GM18868 (cell line): ENCODE results near the gene PHF21B.

Experiments
- ATAC-seq: cut with Tn5 transposase; IDR thresholded peaks from one replicate; pipeline ENCODE4 v1.9.1; 2021; ENCODE audit warnings: mild to moderate bottlenecking, moderate library complexity; ENCODE audit not compliant: unreplicated experiment

The PHF21B gene

GRCh38 chr22:45014654-45015053, 4.8 kb upstream of the PHF21B start:
- ATAC-seq, result no peak

DNA sequence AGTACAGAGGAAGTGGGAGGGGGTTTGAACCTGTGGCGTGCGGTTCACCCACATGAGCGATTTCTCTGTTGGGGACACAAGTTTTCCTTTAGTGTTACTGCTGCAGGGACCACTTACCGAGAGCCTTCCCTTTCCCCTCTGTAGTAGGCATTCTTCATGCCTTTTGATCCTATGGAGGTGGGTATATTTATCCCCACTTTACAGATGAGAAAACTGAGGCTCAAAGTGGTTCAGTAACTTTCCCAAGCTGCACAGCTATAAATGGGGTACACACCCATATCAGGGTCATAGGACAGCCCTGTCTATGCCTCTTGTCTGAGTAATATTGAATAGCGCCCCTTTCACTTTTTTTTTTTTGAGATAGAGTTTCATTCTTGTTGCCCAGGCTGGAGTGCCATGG, 3.3 kb upstream of the PHF21B start:
- no peak for ATAC-seq

GRCh38 chr22:45010532-45010900, 711 bp upstream of the PHF21B start:
- ATAC-seq, result no peak

GRCh38 chr22:45008751-45009605, 827 bp downstream of the PHF21B start:
- no peak for ATAC-seq

DNA sequence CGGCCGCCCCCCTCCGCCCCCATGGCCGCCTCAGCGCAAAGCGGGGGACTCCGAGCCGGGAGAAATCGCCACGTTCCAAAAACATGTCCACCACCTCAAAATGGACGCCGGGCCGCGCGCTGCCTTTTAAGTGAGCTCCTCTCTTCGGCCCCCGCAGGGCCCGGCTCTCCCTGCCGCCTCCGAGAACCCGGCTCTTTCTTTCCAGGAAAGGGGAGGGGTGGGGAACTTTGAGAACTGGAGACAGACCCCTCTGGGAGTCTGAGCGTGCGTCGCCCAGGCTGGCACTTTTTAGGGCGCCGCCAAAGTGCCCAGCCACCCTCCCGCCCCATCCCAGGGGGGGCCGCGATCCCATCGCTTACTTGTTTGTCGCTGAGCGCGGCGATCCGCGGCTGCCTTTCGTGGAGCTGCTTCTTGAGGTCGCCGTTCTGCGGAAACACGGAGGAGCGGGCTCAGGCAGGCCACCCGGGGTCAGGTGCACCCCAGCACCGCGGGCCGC, 1.6 kb downstream of the PHF21B start:
- ATAC-seq, result no peak

- no peak for ATAC-seq
Measured at GRCh38 chr22:45007391-45008185, 2.2 kb downstream of the PHF21B start.

DNA sequence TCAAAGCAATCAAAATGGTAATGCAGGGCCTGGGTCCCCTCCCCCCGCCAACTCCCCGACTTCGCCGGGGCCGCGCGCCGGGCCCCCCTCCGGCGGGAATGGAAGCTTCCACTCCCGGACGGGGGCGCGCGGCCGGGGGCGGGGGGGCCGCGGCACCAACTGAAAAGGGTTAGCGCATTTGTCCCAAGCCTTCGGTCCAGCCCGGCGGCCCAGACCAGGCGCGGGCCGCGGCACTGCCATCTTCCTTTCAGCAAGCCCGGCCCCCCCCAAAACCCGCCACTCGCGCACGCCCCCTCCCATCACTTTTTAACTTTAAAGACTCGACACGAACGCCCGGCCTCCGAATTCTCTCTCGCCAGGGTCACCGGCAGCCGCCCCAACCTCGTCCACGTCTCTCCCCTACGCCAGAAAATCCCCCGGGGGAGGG, 2.8 kb downstream of the PHF21B start:
- ATAC-seq, result no peak

GRCh38 chr22:45006111-45006963, 3.5 kb downstream of the PHF21B start:
- no peak for ATAC-seq

- no peak for ATAC-seq
Measured at GRCh38 chr22:45001653-45002052, 8.2 kb downstream of the PHF21B start.

DNA sequence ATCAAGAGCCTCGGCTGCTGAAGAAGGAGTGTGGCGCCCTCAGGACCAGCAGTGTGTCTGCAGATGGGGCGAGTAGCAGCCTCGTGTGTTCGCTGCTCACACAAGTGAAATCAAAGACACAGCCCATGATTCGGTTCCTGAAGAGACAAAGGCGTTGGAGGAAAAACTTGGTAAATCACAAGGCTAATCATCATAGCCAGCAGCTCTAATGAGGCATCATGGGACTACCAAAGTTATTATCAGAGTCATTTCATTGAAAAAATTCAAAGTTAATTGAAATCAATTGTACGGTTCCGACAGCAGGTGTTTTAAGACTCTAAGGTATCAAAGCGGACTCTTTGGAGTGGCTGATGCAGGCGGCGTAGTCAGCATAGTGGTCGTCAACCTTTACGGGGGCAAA, 9.5 kb downstream of the PHF21B start:
- ATAC-seq, result no peak

DNA sequence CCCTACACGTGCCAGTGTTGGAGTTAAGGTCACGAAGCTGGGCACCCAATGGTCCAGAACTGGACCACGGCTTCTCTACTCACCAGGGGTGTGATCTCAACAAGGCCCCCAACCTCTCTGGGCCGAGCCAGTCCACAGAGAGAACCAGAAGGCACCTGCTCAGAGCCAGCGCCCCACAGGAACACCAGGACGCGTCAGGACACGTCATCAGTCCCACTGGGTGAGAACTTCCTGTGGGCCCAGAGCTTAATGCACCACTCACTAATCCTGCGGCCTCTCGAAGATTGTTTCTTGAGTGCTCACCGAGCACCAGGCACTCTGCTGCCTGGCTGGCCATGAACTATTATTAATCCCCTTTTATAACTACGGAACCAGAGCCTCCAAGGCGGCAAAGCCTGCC, 10.1 kb downstream of the PHF21B start:
- ATAC-seq, result no peak

- no peak for ATAC-seq
Measured at GRCh38 chr22:44999231-44999630, 10.6 kb downstream of the PHF21B start.

- ATAC-seq, result no peak
Measured at GRCh38 chr22:44998296-44998695, 11.5 kb downstream of the PHF21B start.

DNA sequence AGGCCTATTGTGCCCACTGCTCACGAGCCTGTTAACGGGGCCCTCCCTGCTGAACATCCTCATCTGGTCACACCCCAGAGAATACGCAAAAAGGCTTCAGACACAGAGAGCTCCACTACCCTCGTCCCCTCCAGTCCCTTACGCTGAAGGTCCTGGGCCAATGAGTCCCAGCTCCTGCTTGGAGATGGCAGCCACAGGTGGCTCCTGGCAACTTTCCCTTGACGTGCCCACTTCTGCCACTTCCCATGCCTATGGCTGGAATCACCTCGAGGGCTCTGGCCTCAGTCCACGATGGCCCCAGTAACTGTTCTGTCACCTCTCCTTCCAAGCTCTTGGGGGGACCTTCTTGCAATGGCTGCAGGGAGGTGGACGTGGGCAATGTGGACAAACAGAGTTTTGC, 12.7 kb downstream of the PHF21B start:
- ATAC-seq, result no peak

- ATAC-seq, result no peak
Measured at GRCh38 chr22:44996648-44997047, 13.2 kb downstream of the PHF21B start.

DNA sequence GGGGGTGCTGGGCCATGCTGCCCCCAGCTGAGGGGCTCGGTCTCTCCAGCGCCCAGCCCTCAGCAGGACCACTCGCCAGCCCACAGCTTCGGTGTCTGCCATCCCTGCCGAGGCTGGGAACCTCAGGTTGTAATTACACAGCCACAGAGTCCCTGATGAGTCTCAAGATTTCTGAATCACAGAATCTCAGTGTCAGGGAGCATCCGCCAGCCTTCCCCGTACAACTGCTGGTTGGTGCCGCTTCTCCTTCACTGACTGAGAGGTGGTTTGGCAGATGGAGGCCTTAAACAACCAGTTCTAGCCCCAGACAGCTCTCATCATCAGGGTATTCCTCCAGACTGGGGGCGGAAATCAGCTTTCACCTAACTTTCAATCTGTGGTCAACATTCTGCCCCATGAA, 13.7 kb downstream of the PHF21B start:
- ATAC-seq, result no peak

DNA sequence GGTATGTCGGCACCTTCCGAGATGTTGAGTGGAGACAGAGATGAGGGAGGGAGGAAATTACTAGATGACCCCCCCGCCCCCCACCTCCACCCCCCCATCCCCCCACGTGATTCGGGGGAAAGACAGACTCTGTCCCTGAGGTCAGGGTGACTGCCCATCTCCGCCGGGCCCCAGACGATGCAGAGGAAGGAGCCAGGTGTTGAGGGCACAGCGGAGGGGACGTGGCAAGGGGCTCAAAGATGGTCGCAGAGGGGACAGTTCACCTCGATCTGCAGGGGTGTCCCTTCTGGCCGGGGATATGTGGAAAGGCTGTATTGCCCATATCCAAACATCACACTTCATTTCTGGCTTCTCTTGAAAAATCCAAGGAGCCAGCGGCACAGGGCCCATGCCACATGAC, 14.1 kb downstream of the PHF21B start:
- no peak for ATAC-seq

DNA sequence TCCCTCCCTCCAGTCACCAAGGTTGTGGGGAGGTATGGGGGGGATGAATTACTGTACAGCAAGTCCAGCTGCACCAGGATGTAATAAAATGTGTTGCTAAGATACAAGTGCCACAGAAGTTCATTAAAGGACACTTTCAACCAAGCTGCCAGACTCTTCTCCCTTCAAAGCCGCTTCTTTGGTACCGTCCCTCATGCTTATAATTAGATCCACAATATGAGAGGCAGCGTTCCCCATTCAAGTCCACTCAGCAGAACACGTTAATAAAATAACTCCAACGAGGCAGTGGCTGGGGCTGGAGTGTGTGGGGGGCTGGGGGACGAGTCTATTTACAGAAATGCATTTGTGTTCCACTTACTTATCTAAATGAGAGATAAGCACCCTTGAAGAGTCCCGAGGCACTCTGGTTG, 14.7 kb downstream of the PHF21B start:
- no peak for ATAC-seq

GRCh38 chr22:44994399-44995104, 15.3 kb downstream of the PHF21B start:
- no peak for ATAC-seq

DNA sequence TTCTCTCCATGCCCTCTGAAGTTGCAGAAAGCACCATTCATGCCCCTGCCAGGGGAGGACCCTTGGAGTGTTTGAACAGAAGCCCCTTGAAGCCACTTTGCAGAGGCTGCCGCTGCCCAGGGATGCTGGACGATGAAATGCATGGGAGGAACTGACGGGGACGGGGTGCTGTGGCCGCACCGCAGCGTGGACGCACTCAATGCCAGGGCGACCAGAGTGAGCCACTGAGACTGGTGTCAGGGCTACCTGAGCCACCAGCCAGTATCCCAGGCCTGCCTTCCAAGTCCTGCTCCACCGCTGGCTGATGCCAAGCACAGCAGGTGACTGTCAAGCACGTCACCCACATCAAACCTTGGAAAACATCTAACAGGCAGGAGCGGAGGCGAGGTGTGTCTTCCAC, 17.6 kb downstream of the PHF21B start:
- ATAC-seq, result no peak
